ENCODE measurements around the gene FAM169A. TPM values are rescaled to one million over a fixed set of nuclear protein-coding genes. Genes with fewer than 3 reads are reported as not detected.

FAM169A gene
- total and polyA plus RNA-seq, 2 experiments from 2014 or later: 16.9 to 97.7 TPM

GRCh38 chr5:74829413-74829812 lies 36.8 kb downstream of the FAM169A start:
- H4K20me1 ChIP-seq (replicated peaks; ENCODE audit: insufficient read depth): peaks cover 10% of the 10 kb centered on the region
- peaks cover 8% of the 10 kb centered on the region; the same call in 1 of the 2 replicates for H3K36me3 ChIP-seq (ENCODE audit: insufficient read depth)
- H3K79me2 ChIP-seq (replicated peaks; ENCODE audit: insufficient read depth): peaks cover 92% of the 10 kb centered on the region
- no peaks in the 10 kb centered on the region for H3K9me2 ChIP-seq (ENCODE audit: insufficient read depth)
- H3K4me1 ChIP-seq (ENCODE audit: insufficient read depth): peaks cover 43% of the 10 kb centered on the region
- Mint-ChIP-seq H3K9me3 (no peaks in the 10 kb centered on the region; the same call in 2 of the 3 replicates), H3K36me3 (ENCODE audit: low read depth) (peaks cover 62% of the 10 kb centered on the region), H3K27me3 (ENCODE audit: insufficient read depth, low read depth, poor library complexity) (no peaks in the 10 kb centered on the region), H3K4me3 (no peak overlapping the region), H3K4me1 (peaks cover 56% of the 10 kb centered on the region), H3K27ac (no peak overlapping the region)
- DNase-seq (ENCODE audit: low spot score) (no peak), ATAC-seq (no peak)
- no peaks in the 10 kb centered on the region; the same call in 1 of the 2 replicates for H3F3A ChIP-seq (replicated peaks; ENCODE audit: low read depth)
- no peak overlapping the region for H3K4me3 ChIP-seq
- H2AFZ ChIP-seq: no peak overlapping the region
- H3K4me2 ChIP-seq: no peak overlapping the region
- no peak overlapping the region; the same call in 1 of the 2 replicates for H3K27ac ChIP-seq (ENCODE audit: low read depth)
- TF ChIP-seq, protein P1, sequence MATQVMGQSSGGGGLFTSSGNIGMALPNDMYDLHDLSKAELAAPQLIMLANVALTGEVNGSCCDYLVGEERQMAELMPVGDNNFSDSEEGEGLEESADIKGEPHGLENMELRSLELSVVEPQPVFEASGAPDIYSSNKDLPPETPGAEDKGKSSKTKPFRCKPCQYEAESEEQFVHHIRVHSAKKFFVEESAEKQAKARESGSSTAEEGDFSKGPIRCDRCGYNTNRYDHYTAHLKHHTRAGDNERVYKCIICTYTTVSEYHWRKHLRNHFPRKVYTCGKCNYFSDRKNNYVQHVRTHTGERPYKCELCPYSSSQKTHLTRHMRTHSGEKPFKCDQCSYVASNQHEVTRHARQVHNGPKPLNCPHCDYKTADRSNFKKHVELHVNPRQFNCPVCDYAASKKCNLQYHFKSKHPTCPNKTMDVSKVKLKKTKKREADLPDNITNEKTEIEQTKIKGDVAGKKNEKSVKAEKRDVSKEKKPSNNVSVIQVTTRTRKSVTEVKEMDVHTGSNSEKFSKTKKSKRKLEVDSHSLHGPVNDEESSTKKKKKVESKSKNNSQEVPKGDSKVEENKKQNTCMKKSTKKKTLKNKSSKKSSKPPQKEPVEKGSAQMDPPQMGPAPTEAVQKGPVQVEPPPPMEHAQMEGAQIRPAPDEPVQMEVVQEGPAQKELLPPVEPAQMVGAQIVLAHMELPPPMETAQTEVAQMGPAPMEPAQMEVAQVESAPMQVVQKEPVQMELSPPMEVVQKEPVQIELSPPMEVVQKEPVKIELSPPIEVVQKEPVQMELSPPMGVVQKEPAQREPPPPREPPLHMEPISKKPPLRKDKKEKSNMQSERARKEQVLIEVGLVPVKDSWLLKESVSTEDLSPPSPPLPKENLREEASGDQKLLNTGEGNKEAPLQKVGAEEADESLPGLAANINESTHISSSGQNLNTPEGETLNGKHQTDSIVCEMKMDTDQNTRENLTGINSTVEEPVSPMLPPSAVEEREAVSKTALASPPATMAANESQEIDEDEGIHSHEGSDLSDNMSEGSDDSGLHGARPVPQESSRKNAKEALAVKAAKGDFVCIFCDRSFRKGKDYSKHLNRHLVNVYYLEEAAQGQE (IDR thresholded peaks at IDR 0.05; ENCODE audit: unreplicated experiment): no peak
- TF ChIP-seq ZNF331 (CRISPR knock-in tag; IDR thresholded peaks at IDR 0.05; ENCODE audit: low read depth) (no peak), ZNF462 (CRISPR knock-in tag; IDR thresholded peaks at IDR 0.05) (no peak), JUNB (IDR thresholded peaks at IDR 0.05; ENCODE audit: unreplicated experiment) (no peak)
- H3K27me3 ChIP-seq (ENCODE audit: insufficient read depth): no peaks in the 10 kb centered on the region

All from GM23338 (cell line).